ENCODE results near the gene POU2F3. TPM values are rescaled to one million over a fixed set of nuclear protein-coding genes. Genes with fewer than 3 reads are reported as not detected.

Gene POU2F3
- total RNA-seq, 1 donor from 2014 or later = not detected

DNA sequence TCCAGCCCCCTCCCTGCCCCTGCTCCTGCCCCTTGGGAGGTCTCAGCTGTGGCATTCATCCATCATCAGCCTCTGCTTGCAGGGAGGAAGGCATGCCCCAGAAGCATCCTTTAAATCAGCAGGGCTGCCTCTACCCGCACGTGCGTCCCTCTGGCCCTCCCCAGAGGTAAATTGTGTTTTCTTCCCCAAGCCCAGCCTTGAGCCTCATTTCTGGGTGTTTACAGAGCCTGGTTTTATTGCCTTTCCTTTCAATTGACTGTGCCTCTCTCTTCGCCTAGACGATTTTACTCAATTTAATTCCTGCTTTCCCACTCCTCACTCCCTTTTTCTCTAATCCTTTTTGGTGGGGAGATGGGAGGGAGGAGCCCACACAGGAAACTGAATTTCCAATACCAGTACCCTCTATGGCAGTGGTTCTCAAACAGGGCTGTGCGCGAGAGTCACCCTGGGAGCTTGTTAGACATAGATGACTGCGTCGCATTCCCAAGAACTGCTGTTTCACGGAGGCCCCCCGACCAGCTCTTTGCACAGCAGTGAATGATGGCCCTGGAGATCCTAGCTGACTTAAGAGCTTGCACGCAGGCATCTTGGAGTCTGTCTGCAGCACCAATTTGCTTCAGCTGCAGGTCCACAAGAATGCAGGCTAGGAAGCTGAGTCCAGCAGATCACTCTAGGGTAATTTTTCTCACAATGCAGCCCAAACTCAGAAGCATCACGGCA lies 44.2 kb upstream of the POU2F3 start:
- Mint-ChIP-seq H3K9me3 (ENCODE audit: low read depth) (no peaks in the 10 kb centered on the region), H3K36me3 (ENCODE audit: low read depth) (no peaks in the 10 kb centered on the region), H3K4me3 (ENCODE audit: unreplicated experiment) (no peak overlapping the region), H3K27me3 (ENCODE audit: low read depth) (peaks cover 16% of the 10 kb centered on the region), H3K4me1 (ENCODE audit: low read depth) (peaks cover 5% of the 10 kb centered on the region), H3K27ac (ENCODE audit: unreplicated experiment) (no peak overlapping the region)
- TF ChIP-seq, protein P1, sequence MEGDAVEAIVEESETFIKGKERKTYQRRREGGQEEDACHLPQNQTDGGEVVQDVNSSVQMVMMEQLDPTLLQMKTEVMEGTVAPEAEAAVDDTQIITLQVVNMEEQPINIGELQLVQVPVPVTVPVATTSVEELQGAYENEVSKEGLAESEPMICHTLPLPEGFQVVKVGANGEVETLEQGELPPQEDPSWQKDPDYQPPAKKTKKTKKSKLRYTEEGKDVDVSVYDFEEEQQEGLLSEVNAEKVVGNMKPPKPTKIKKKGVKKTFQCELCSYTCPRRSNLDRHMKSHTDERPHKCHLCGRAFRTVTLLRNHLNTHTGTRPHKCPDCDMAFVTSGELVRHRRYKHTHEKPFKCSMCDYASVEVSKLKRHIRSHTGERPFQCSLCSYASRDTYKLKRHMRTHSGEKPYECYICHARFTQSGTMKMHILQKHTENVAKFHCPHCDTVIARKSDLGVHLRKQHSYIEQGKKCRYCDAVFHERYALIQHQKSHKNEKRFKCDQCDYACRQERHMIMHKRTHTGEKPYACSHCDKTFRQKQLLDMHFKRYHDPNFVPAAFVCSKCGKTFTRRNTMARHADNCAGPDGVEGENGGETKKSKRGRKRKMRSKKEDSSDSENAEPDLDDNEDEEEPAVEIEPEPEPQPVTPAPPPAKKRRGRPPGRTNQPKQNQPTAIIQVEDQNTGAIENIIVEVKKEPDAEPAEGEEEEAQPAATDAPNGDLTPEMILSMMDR (IDR thresholded peaks at IDR 0.05) = no peak
- DNase-seq (ENCODE audit: low spot score) = no peak

DNA sequence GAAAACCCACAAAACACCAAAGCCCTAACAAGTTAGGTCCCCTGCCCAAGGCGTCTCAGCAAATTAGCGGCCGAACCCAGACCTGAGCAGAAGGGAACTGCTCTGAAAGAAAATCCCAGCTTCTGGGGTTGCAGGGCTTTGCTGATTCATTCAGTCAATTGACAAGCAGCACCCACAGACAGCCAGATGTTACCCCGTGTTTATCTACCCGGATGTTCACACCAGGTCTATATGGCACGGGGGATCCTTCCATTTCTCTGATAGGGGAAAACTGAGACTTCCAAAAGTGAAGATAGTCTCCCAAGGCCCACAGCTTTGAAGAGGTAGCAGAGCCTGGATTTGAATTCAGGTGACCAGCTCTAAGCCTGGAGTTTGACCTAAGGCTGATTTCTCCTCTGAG lies 43.1 kb upstream of the POU2F3 start:
- TF ChIP-seq, protein P1 (IDR thresholded peaks at IDR 0.05) = no peak
- Mint-ChIP-seq H3K27ac (ENCODE audit: unreplicated experiment) (no peak overlapping the region), H3K4me3 (ENCODE audit: unreplicated experiment) (no peak overlapping the region), H3K9me3 (ENCODE audit: low read depth) (no peaks in the 10 kb centered on the region), H3K27me3 (ENCODE audit: low read depth) (peaks cover 9% of the 10 kb centered on the region), H3K4me1 (ENCODE audit: low read depth) (peaks cover 5% of the 10 kb centered on the region), H3K36me3 (ENCODE audit: low read depth) (no peaks in the 10 kb centered on the region)
- no peak for DNase-seq (ENCODE audit: low spot score)

DNA sequence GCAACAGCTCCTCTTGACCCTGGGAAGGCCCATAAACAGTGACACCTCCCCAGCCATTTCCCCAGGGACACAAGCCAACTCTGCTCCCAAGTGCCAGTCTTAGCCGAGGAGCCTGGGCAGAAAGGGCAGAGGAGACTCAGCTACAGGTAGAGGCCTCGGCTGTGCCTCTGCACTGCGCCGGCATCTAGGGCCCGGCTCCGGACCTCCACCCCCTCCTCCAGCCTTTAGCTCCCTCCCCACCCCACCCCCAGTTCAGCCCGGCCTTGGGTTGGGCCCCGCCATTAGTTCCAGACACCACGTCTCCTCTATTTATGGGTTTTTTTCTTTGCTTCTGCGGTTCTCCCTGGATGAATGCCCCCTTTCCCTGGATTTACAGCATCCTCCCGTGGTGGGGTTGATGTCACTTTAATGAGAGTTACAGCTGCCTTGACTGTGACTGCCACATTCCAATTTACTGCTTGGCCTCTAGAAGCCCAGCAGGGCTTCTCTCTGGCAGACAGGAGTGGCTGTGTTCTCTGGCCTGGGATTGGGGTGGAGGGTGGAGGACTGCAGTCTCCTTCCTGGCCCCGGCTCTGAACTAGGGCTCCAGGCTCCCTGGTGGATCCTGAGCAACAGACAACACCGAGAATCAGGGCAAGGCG lies 42.6 kb upstream of the POU2F3 start:
- TF ChIP-seq, protein P1 (IDR thresholded peaks at IDR 0.05) = peak; percentile 15
- DNase-seq (ENCODE audit: low spot score) = no peak
- peaks cover 9% of the 10 kb centered on the region for H3K27me3 Mint-ChIP-seq (ENCODE audit: low read depth)
- peak overlapping the region; percentile 54 for H3K27ac Mint-ChIP-seq (ENCODE audit: unreplicated experiment)
- H3K36me3 Mint-ChIP-seq (ENCODE audit: low read depth) = no peaks in the 10 kb centered on the region
- H3K4me3 Mint-ChIP-seq (ENCODE audit: unreplicated experiment) = no peak overlapping the region
- peaks cover 5% of the 10 kb centered on the region for H3K4me1 Mint-ChIP-seq (ENCODE audit: low read depth)
- no peaks in the 10 kb centered on the region for H3K9me3 Mint-ChIP-seq (ENCODE audit: low read depth)

DNA sequence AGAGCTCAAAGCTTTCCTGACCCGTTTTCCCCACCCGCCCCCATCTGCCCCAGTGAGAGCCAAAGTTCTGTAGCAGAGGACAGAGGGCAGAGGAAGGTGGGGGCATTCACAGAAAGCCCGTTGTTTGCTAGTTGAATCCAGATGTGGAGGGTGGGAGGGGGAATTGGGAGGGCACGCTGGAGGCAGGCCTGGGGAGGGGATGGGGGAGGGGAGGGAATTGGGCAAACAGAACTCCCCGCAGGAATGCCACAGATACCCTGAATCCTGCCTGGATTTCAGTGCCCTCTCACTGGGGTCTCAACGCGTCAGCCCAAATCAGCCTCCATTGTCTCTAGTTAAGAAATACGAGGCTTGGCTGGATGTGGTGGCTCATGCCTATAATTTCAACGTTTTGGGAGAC lies 42.0 kb upstream of the POU2F3 start:
- no peaks in the 10 kb centered on the region for H3K36me3 Mint-ChIP-seq (ENCODE audit: low read depth)
- H3K4me1 Mint-ChIP-seq (ENCODE audit: low read depth) = peaks cover 5% of the 10 kb centered on the region
- no peak overlapping the region for H3K27ac Mint-ChIP-seq (ENCODE audit: unreplicated experiment)
- no peaks in the 10 kb centered on the region for H3K9me3 Mint-ChIP-seq (ENCODE audit: low read depth)
- peaks cover 9% of the 10 kb centered on the region for H3K27me3 Mint-ChIP-seq (ENCODE audit: low read depth)
- H3K4me3 Mint-ChIP-seq (ENCODE audit: unreplicated experiment) = no peak overlapping the region
- DNase-seq (ENCODE audit: low spot score) = no peak
- TF ChIP-seq, protein P1 (IDR thresholded peaks at IDR 0.05) = no peak

DNA sequence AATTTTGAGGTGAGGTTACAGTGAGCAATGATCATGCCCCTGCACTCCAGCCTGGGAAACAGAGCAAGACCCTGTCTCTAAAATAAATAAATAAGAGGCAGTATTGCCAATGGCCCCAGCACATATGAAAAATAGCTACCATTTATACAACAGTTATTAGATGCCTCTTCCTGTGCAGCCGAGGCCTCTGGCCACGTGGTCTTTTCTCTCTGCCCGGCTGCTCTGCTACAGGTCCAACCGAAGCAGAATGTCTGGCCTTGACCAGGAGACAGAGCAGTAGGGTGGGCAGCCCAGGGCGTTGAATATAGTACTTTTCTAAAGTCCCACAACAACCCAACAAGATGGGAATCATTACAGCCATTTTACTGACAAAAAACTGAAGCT lies 41.5 kb upstream of the POU2F3 start:
- Mint-ChIP-seq H3K9me3 (ENCODE audit: low read depth) (no peaks in the 10 kb centered on the region), H3K4me1 (ENCODE audit: low read depth) (peaks cover 5% of the 10 kb centered on the region), H3K4me3 (ENCODE audit: unreplicated experiment) (no peak overlapping the region), H3K27ac (ENCODE audit: unreplicated experiment) (no peak overlapping the region), H3K36me3 (ENCODE audit: low read depth) (no peaks in the 10 kb centered on the region), H3K27me3 (ENCODE audit: low read depth) (peaks cover 9% of the 10 kb centered on the region)
- peak; percentile 21 for DNase-seq (ENCODE audit: low spot score)
- TF ChIP-seq, protein P1 (IDR thresholded peaks at IDR 0.05) = no peak
